ENCODE measurements around the gene PKP3.

Gene PKP3

GRCh38 chr11:446891-447290 is 52.9 kb downstream of the PKP3 start:
- DNase-seq = no peak
- H3K9me2 ChIP-seq (replicated peaks; ENCODE audit: insufficient read depth, low read length) = no peaks in the 10 kb centered on the region
- H4K20me1 ChIP-seq (ENCODE audit: insufficient read depth, low read length) = no peaks in the 10 kb centered on the region
- no peak overlapping the region for H3K27ac ChIP-seq (ENCODE audit: low read length)
- peaks cover 21% of the 10 kb centered on the region for H3F3A ChIP-seq (ENCODE audit: insufficient read depth, low read length)
- H3K27me3 ChIP-seq (replicated peaks; ENCODE audit: insufficient read depth, low read length) = peaks cover 30% of the 10 kb centered on the region
- H3K4me2 ChIP-seq (ENCODE audit: low read depth, low read length) = no peak overlapping the region
- no peaks in the 10 kb centered on the region for H3K9me3 ChIP-seq (replicated peaks; ENCODE audit: insufficient read depth, low read length)
- peaks cover 21% of the 10 kb centered on the region for H3K79me2 ChIP-seq (ENCODE audit: low read length)
- H3K4me1 ChIP-seq (ENCODE audit: low read length) = peaks cover 17% of the 10 kb centered on the region
- no peak overlapping the region for H3K9ac ChIP-seq (ENCODE audit: low read length)
- no peaks in the 10 kb centered on the region for H3K36me3 ChIP-seq (replicated peaks; ENCODE audit: insufficient read depth, low read length)
- TF ChIP-seq EZH2 (optimal IDR thresholded peaks at IDR 0.05; ENCODE audit: low read depth, low read length) (no peak), EZH2phosphoT487 (IDR thresholded peaks at IDR 0.05; ENCODE audit: low read length) (no peak), CTCF (IDR thresholded peaks at IDR 0.05; ENCODE audit: low read length) (no peak)
- no peak overlapping the region for H3K4me3 ChIP-seq (ENCODE audit: low read length)
- H2AFZ ChIP-seq (ENCODE audit: low read length) = no peak overlapping the region

GRCh38 chr11:447923-448731 is 54.1 kb downstream of the PKP3 start:
- H3K9me3 ChIP-seq (replicated peaks; ENCODE audit: insufficient read depth, low read length) = no peaks in the 10 kb centered on the region
- TF ChIP-seq EZH2 (optimal IDR thresholded peaks at IDR 0.05; ENCODE audit: low read depth, low read length) (no peak), EZH2phosphoT487 (IDR thresholded peaks at IDR 0.05; ENCODE audit: low read length) (no peak), CTCF (IDR thresholded peaks at IDR 0.05; ENCODE audit: low read length) (peak; percentile 89)
- H3K9me2 ChIP-seq (replicated peaks; ENCODE audit: insufficient read depth, low read length) = no peaks in the 10 kb centered on the region
- DNase-seq = peak; percentile 93
- H3F3A ChIP-seq (ENCODE audit: insufficient read depth, low read length) = peaks cover 21% of the 10 kb centered on the region
- no peaks in the 10 kb centered on the region for H4K20me1 ChIP-seq (ENCODE audit: insufficient read depth, low read length)
- peak overlapping the region; percentile 66 for H3K9ac ChIP-seq (ENCODE audit: low read length)
- peaks cover 17% of the 10 kb centered on the region for H3K4me1 ChIP-seq (ENCODE audit: low read length)
- H3K4me2 ChIP-seq (ENCODE audit: low read depth, low read length) = peak overlapping the region; percentile 83
- peak overlapping the region; percentile 72 for H2AFZ ChIP-seq (ENCODE audit: low read length)
- peak overlapping the region; percentile 79; the same call in 1 of the 2 replicates for H3K27ac ChIP-seq (ENCODE audit: low read length)
- H3K27me3 ChIP-seq (replicated peaks; ENCODE audit: insufficient read depth, low read length) = peaks cover 23% of the 10 kb centered on the region
- H3K36me3 ChIP-seq (replicated peaks; ENCODE audit: insufficient read depth, low read length) = no peaks in the 10 kb centered on the region
- H3K79me2 ChIP-seq (ENCODE audit: low read length) = peaks cover 22% of the 10 kb centered on the region
- H3K4me3 ChIP-seq (ENCODE audit: low read length) = peak overlapping the region; percentile 80

- Histone ChIP-seq H3F3A (ENCODE audit: insufficient read depth, low read length) (peaks cover 18% of the 10 kb centered on the region), H3K9ac (ENCODE audit: low read length) (peak within 1 kb of the TSS; percentile 80), H3K4me1 (ENCODE audit: low read length) (peaks cover 17% of the 10 kb centered on the region), H3K9me3 (replicated peaks; ENCODE audit: insufficient read depth, low read length) (no peaks in the 10 kb centered on the region), H3K4me2 (ENCODE audit: low read depth, low read length) (peak within 1 kb of the TSS; percentile 83), H4K20me1 (ENCODE audit: insufficient read depth, low read length) (no peaks in the 10 kb centered on the region), H3K9me2 (replicated peaks; ENCODE audit: insufficient read depth, low read length) (no peaks in the 10 kb centered on the region), H3K27ac (ENCODE audit: low read length) (peak within 1 kb of the TSS; percentile 65; the same call in 1 of the 2 replicates), H3K79me2 (ENCODE audit: low read length) (peaks cover 22% of the 10 kb centered on the region), H3K27me3 (replicated peaks; ENCODE audit: insufficient read depth, low read length) (peaks cover 6% of the 10 kb centered on the region; the same call in 1 of the 2 replicates), H3K36me3 (replicated peaks; ENCODE audit: insufficient read depth, low read length) (no peaks in the 10 kb centered on the region), H3K4me3 (ENCODE audit: low read length) (peak within 1 kb of the TSS; percentile 85), H2AFZ (ENCODE audit: low read length) (peak within 1 kb of the TSS; percentile 92)
- TF ChIP-seq EZH2phosphoT487 (IDR thresholded peaks at IDR 0.05; ENCODE audit: low read length) (no peak), CTCF (IDR thresholded peaks at IDR 0.05; ENCODE audit: low read length) (no peak), EZH2 (optimal IDR thresholded peaks at IDR 0.05; ENCODE audit: low read depth, low read length) (no peak)
- DNase-seq = peak; percentile 97
These were observed 56.1 kb downstream of the PKP3 start, which contains the start of gene PTDSS2 for GRCh38 chr11:449889-450808. Gene PTDSS2, plus strand, starts transcription at chr11:450279. Its CDS starts 177 bp downstream, at chr11:450456.
